ENCODE data around the gene TRIP13.
"Not testable (repeated sequence)": the region's sequence is repeated elsewhere in the genome, so short reads cannot be mapped to it uniquely, and the experiment has no call there.

TRIP13 gene

GRCh38 chr5:863244-863805 is 29.4 kb upstream of the TRIP13 start:
- no peak overlapping the region for H3K4me3 Mint-ChIP-seq
- H3K27ac Mint-ChIP-seq, result no peak overlapping the region
- no peaks in the 10 kb centered on the region for H3K4me1 Mint-ChIP-seq
- no peaks in the 10 kb centered on the region for H3K27me3 Mint-ChIP-seq
- no peaks in the 10 kb centered on the region for H3K9me3 Mint-ChIP-seq
- peaks cover 9% of the 10 kb centered on the region for H3K36me3 Mint-ChIP-seq

DNA sequence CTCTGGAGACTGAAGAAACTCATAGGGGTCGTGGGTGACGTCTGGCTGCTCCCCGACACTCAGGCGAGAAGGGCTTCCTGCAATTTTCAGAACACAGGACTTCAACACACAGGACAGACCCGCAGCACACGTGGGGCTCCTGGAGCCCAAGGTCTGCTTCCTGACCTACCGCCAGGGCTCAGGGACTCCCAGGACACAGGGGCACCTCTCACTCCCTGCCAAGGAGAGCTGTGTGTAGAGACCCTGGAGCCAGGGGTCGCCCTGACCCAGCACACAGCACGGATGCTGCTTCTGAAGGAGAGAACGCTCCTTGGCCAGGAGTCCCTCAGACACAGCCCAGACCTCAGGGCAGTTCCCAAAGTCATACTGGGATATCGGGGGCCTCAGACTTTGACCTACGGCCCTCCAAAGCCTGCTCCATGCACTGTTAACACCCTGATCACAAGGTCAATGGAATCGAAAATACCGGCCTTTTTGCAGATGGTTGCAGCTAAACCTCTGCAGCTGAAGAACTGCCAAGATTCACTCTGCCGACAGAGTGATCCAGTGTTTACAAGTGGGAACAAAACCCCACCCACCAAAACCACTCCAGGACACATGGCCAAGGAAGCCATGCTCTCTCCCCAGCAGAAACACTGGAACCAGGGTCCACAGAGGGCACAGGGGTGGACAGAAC is 28.1 kb upstream of the TRIP13 start:
- Mint-ChIP-seq H3K27me3 (no peaks in the 10 kb centered on the region), H3K4me1 (no peaks in the 10 kb centered on the region), H3K4me3 (no peak overlapping the region), H3K9me3 (no peaks in the 10 kb centered on the region), H3K36me3 (peaks cover 14% of the 10 kb centered on the region), H3K27ac (no peak overlapping the region)

DNA sequence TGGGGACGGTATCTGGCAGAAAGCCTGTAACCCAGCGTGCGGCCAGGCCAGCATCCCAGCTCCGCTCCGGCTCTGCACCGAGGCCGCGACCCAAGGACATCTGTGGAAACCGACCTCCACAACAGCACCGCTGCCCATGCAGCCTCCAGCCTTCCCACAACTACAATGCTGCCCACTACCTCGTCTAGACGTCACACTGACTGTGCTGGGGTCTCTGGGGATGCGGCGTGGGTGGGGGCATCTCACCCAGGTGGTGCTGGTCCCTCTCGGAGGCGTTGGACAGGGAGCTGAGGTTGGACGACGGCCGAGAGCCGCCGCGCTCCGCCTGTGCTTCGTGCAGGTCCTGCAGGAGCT is 27.5 kb upstream of the TRIP13 start:
- Mint-ChIP-seq H3K27me3 (no peaks in the 10 kb centered on the region), H3K4me3 (no peak overlapping the region), H3K9me3 (no peaks in the 10 kb centered on the region), H3K36me3 (peaks cover 17% of the 10 kb centered on the region), H3K4me1 (no peaks in the 10 kb centered on the region), H3K27ac (no peak overlapping the region)

DNA sequence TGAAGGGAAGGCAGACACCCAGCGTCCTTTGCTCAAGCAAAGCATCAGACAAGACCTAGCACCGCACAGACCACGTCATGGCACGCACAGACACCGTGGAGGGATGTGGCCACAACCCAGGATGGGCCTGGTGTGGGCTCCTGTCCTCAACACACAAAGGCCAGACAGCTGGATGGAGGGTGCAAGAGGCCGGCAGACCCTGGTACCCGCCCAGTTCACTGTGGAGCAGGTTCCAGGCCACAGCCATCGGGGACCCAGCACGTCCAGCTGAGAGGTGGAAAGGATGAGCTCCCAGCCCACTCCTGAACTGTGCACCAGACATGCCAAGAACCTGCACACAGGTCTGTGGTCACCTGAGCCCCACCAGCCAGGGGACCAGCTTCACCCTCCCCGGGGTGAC is 26.9 kb upstream of the TRIP13 start:
- Mint-ChIP-seq H3K36me3 (peaks cover 17% of the 10 kb centered on the region), H3K4me3 (no peak overlapping the region), H3K4me1 (no peaks in the 10 kb centered on the region), H3K27me3 (no peaks in the 10 kb centered on the region), H3K9me3 (no peaks in the 10 kb centered on the region), H3K27ac (no peak overlapping the region)

DNA sequence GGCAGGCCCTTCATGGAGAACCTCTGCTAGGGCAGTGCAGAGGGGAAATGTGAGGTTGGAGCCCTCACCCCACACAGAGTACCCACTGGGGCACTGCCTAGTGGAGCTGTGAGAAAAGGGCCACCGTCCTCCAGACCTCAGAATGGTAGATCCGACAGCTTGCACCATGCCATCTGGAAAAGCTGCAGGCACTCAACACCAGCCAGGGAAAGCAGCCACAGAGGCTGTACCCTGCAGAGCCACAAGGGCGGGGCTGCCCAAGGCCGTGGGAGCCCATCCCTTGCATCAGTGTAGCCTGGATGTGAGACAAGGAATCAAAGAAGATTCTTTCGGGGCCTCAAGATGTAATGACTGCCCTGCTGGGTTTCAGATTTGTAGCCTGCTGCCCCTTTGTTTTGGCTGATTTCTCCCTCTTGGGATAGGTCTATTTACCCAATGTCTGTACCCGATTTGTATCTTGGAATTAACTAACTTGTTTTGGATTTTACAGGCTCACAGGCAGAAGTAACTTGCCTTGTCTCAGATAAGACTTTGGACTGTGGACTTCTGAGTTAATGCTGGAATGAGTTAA is 25.3 kb upstream of the TRIP13 start:
- Mint-ChIP-seq H3K27ac (no peak overlapping the region), H3K4me3 (no peak overlapping the region), H3K4me1 (no peaks in the 10 kb centered on the region), H3K27me3 (no peaks in the 10 kb centered on the region), H3K36me3 (peaks cover 17% of the 10 kb centered on the region), H3K9me3 (no peaks in the 10 kb centered on the region)

GRCh38 chr5:868428-869135 is 24.1 kb upstream of the TRIP13 start:
- Mint-ChIP-seq H3K9me3 (no peaks in the 10 kb centered on the region), H3K36me3 (peaks cover 17% of the 10 kb centered on the region), H3K27me3 (no peaks in the 10 kb centered on the region), H3K4me3 (no peak overlapping the region), H3K4me1 (no peaks in the 10 kb centered on the region), H3K27ac (no peak overlapping the region)

DNA sequence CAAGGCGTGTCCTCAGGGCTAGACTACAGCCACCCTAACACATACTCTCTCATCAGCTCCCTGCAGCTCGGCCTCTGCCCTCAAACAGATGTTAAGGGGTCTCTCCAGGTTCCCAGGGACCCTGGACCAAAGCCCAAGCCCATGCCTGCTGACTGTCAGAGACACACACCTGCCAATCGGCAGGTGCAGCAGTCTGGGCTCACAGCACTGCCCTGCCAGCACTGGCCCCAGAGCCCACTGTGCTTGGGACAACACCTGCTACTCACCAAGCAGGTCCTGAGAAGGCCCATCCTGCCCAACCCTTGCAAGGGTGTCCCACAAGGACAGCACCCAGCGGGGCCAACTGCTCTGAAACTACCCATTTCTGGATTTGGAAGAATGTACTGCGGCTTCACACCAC is 21.7 kb upstream of the TRIP13 start:
- H3K9me3 Mint-ChIP-seq, result no peaks in the 10 kb centered on the region
- H3K27me3 Mint-ChIP-seq, result no peaks in the 10 kb centered on the region
- no peak overlapping the region for H3K4me3 Mint-ChIP-seq
- H3K4me1 Mint-ChIP-seq, result no peaks in the 10 kb centered on the region
- peaks cover 21% of the 10 kb centered on the region for H3K36me3 Mint-ChIP-seq
- no peak overlapping the region for H3K27ac Mint-ChIP-seq

- H3K4me3 Mint-ChIP-seq, result no peak overlapping the region
- no peaks in the 10 kb centered on the region for H3K27me3 Mint-ChIP-seq
- H3K36me3 Mint-ChIP-seq, result peaks cover 17% of the 10 kb centered on the region
- H3K27ac Mint-ChIP-seq, result no peak overlapping the region
- H3K4me1 Mint-ChIP-seq, result no peaks in the 10 kb centered on the region
- H3K9me3 Mint-ChIP-seq, result no peaks in the 10 kb centered on the region
These were observed 20.9 kb upstream of the TRIP13 start for GRCh38 chr5:871596-872298.

- Mint-ChIP-seq H3K27me3 (no peaks in the 10 kb centered on the region), H3K9me3 (no peaks in the 10 kb centered on the region), H3K4me3 (no peak overlapping the region), H3K4me1 (no peaks in the 10 kb centered on the region), H3K27ac (no peak overlapping the region), H3K36me3 (peaks cover 17% of the 10 kb centered on the region)
These were observed 20.4 kb upstream of the TRIP13 start for GRCh38 chr5:872301-872700.

- Mint-ChIP-seq H3K27ac (no peak overlapping the region), H3K36me3 (peaks cover 16% of the 10 kb centered on the region)
These were observed 19.4 kb upstream of the TRIP13 start for GRCh38 chr5:873328-873727.

DNA sequence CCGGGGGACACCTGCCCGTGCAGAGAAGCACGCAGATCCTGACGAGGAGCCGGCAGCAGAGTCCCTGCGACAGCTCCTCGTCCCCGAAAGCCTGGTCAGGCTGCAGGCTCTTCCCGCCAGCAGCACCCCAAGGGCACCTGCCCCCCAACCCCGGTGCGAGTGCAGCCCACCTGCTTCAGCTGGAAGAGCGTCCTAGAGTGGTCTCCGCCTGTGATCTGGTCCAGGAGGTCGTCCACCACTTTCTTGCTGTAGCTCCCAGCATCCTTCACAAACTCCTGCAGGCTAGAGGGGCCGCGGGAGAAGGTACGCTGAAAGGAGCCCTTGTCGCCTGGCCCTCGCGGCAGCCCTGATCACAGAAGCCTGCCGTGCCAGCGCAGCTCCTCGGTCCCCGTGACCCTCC is 16.8 kb upstream of the TRIP13 start:
- Mint-ChIP-seq H3K27me3 (no peaks in the 10 kb centered on the region), H3K9me3 (no peaks in the 10 kb centered on the region), H3K36me3 (peaks cover 8% of the 10 kb centered on the region)

More at GRCh38 chr5:873328-873727, 19.4 kb upstream of the TRIP13 start:
- Mint-ChIP-seq H3K9me3 (no peaks in the 10 kb centered on the region), H3K4me3 (no peak overlapping the region), H3K4me1 (no peaks in the 10 kb centered on the region), H3K27me3 (no peaks in the 10 kb centered on the region)

DNA sequence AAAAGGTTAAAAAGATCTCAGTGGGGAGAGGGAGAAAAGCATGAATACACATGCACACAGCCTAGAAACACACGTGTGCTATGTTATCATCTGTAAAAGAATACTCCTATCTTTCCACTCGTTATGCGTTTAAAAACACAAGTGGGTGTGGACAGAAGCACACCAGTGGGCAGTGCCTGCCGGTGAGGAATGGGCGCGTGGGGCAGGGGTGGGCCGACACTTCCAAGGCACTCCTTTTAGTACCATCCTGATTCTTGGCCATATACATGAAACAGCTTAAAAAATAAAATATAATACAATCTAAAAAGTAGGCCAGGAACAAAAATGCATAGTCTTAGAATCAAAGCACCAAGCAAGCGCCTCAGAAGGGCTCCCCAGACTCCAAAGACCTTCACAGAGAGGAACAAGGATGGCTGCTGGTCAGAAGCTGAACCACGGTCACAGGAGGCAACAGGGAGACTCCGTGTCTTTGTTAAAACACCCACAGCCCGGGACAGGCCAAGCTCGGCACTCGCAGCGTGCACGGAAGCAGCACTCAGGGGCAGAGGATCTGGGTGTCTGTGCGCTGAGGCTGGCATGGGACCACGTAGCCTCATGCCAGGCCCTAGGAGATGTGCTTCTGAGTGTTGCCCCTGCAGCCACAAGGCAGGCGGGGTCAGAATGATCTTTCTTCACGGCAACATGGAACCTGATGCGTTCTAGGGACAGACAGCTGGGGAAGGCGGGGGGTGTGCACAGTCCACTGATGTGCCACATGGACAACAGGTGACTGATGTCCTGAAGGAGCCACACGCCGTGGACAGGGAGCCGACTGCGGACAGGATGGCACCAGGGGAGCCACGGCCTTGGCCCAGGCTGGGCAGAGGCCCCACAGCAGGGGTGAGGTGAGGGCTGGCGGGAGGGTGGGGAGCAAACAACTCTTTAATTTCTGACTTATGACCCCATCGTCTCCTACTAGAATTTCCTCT is 16.0 kb upstream of the TRIP13 start:
- no peaks in the 10 kb centered on the region for H3K4me1 Mint-ChIP-seq
- H3K27ac Mint-ChIP-seq, result no peak overlapping the region
- H3K36me3 Mint-ChIP-seq, result peaks cover 10% of the 10 kb centered on the region
- H3K27me3 Mint-ChIP-seq, result no peaks in the 10 kb centered on the region
- no peak overlapping the region for H3K4me3 Mint-ChIP-seq
- no peaks in the 10 kb centered on the region for H3K9me3 Mint-ChIP-seq

More for the DNA sequence above, 16.8 kb upstream of the TRIP13 start:
- Mint-ChIP-seq H3K4me1 (no peaks in the 10 kb centered on the region), H3K27ac (no peak overlapping the region), H3K4me3 (no peak overlapping the region)

DNA sequence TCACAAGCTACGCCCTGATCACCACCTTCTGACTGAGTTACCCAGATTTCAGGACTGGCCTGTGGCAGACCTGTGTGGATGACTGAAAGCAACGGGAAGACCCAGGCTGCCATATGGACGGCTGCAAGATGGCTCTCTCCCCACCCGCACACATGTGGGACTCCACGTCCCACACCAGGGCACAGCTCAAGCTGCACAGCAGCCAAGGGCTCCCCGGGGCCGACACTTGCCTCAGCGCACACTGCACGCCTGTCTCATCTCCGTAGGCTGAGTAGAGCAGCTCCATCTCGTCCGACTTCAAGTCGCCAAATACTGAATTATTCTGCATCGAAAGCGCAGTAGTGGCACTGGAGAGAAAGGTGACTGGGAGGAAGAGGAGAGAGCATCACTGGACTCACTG is 14.6 kb upstream of the TRIP13 start:
- H3K4me3 Mint-ChIP-seq, result no peak overlapping the region
- H3K27ac Mint-ChIP-seq, result no peak overlapping the region
- H3K4me1 Mint-ChIP-seq, result peaks cover 13% of the 10 kb centered on the region
- no peaks in the 10 kb centered on the region for H3K27me3 Mint-ChIP-seq
- H3K9me3 Mint-ChIP-seq, result peaks cover 6% of the 10 kb centered on the region
- peaks cover 22% of the 10 kb centered on the region for H3K36me3 Mint-ChIP-seq

GRCh38 chr5:878677-879076 is 14.0 kb upstream of the TRIP13 start:
- Mint-ChIP-seq H3K36me3 (peaks cover 25% of the 10 kb centered on the region), H3K4me1 (peaks cover 16% of the 10 kb centered on the region)
- not testable (repeated sequence) for H3K4me3 Mint-ChIP-seq, H3K27ac Mint-ChIP-seq, H3K9me3 Mint-ChIP-seq, H3K27me3 Mint-ChIP-seq

Data from activated naive CD4-positive, alpha-beta T cell treated with anti-CD3 and anti-CD28 coated beads, Interleukin-2, amount 50 U/mL, for 24 hours (primary cell).